Measurements from ENCODE around the gene HIPK1.

The HIPK1 gene

GRCh38 chr1:113917400-113918082 lies 11.6 kb upstream of the HIPK1 start:
- no peak for DNase-seq (ENCODE audit: low read depth in 1 of 2, low spot score in 1 of 2)
- Histone ChIP-seq H3K27me3 (ENCODE audit: insufficient read depth, poor library complexity, severe bottlenecking) (no peaks in the 10 kb centered on the region), H3K27ac (replicated peaks) (no peak overlapping the region), H3K4me3 (replicated peaks; ENCODE audit: insufficient read depth, low read length) (no peak overlapping the region)
- TF ChIP-seq, protein P1, sequence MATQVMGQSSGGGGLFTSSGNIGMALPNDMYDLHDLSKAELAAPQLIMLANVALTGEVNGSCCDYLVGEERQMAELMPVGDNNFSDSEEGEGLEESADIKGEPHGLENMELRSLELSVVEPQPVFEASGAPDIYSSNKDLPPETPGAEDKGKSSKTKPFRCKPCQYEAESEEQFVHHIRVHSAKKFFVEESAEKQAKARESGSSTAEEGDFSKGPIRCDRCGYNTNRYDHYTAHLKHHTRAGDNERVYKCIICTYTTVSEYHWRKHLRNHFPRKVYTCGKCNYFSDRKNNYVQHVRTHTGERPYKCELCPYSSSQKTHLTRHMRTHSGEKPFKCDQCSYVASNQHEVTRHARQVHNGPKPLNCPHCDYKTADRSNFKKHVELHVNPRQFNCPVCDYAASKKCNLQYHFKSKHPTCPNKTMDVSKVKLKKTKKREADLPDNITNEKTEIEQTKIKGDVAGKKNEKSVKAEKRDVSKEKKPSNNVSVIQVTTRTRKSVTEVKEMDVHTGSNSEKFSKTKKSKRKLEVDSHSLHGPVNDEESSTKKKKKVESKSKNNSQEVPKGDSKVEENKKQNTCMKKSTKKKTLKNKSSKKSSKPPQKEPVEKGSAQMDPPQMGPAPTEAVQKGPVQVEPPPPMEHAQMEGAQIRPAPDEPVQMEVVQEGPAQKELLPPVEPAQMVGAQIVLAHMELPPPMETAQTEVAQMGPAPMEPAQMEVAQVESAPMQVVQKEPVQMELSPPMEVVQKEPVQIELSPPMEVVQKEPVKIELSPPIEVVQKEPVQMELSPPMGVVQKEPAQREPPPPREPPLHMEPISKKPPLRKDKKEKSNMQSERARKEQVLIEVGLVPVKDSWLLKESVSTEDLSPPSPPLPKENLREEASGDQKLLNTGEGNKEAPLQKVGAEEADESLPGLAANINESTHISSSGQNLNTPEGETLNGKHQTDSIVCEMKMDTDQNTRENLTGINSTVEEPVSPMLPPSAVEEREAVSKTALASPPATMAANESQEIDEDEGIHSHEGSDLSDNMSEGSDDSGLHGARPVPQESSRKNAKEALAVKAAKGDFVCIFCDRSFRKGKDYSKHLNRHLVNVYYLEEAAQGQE (IDR thresholded peaks at IDR 0.05; ENCODE audit: insufficient replicate concordance, low read depth): no peak
- TF ChIP-seq POLR2AphosphoS5 (IDR thresholded peaks at IDR 0.05; ENCODE audit: low read depth) (no peak), SPI1 (IDR thresholded peaks at IDR 0.05; ENCODE audit: borderline replicate concordance, low read depth) (no peak), CTCF (IDR thresholded peaks at IDR 0.05; ENCODE audit: insufficient read depth, low read length) (no peak), GABPA (IDR thresholded peaks at IDR 0.05; ENCODE audit: low read depth) (no peak)

DNA sequence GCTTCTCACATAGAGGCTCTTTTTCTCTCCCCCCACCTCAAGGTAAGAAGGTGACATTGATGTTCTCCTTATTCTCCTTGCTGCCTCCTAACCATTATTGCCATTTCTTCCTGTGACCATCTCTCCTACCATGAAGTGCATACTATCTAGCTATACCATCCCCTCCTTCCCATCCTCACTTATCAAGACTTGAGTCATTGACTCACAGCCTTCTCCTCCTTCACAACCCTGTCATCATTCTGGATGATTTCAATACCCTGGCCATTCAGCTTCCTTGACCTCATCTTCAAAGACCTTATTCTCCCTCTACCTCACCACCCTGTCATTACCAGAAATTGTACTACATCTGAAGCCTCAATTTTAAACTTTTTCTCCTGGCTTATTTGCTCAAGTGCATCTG lies 10.9 kb upstream of the HIPK1 start:
- no peak for DNase-seq (ENCODE audit: low read depth in 1 of 2, low spot score in 1 of 2)
- TF ChIP-seq POLR2AphosphoS5 (IDR thresholded peaks at IDR 0.05; ENCODE audit: low read depth): no peak
- no peak for TF ChIP-seq CTCF (IDR thresholded peaks at IDR 0.05; ENCODE audit: insufficient read depth, low read length)
- no peak for TF ChIP-seq SPI1 (IDR thresholded peaks at IDR 0.05; ENCODE audit: borderline replicate concordance, low read depth)
- TF ChIP-seq, protein P1 (IDR thresholded peaks at IDR 0.05; ENCODE audit: insufficient replicate concordance, low read depth): no peak
- TF ChIP-seq GABPA (IDR thresholded peaks at IDR 0.05; ENCODE audit: low read depth): no peak
- no peak overlapping the region for H3K27ac ChIP-seq (replicated peaks)

DNA sequence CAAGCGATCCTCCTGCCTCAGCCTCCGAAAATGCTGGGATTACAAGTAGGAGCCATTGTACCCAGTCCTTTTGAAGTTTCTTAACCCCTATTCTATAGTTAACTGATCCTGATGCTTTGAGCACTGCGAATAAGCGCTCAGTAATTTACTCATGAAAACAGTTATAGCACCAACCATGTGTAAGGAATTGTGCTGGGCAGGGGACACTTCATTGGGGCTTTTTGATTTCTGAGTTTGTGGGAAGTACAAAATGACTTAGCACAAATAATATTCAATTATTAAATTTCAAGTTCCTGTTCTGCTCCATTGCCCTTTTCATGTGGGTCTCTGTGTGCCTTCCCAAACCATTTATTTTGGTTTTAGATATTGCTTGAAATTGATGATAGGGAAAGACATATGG lies 6.2 kb upstream of the HIPK1 start:
- H3K27ac ChIP-seq (replicated peaks): no peak overlapping the region
- no peaks in the 10 kb centered on the region for H3K27me3 ChIP-seq (ENCODE audit: insufficient read depth, poor library complexity, severe bottlenecking)
- DNase-seq (ENCODE audit: low read depth in 1 of 2, low spot score in 1 of 2): no peak
- TF ChIP-seq GABPA (IDR thresholded peaks at IDR 0.05; ENCODE audit: low read depth) (no peak), SPI1 (IDR thresholded peaks at IDR 0.05; ENCODE audit: borderline replicate concordance, low read depth) (no peak), POLR2AphosphoS5 (IDR thresholded peaks at IDR 0.05; ENCODE audit: low read depth) (no peak), CTCF (IDR thresholded peaks at IDR 0.05; ENCODE audit: insufficient read depth, low read length) (no peak)
- TF ChIP-seq, protein P1 (IDR thresholded peaks at IDR 0.05; ENCODE audit: insufficient replicate concordance, low read depth): no peak
- no peak overlapping the region for H3K4me3 ChIP-seq (replicated peaks; ENCODE audit: insufficient read depth, low read length)

More for the DNA sequence above, 10.9 kb upstream of the HIPK1 start:
- Histone ChIP-seq H3K27me3 (ENCODE audit: insufficient read depth, poor library complexity, severe bottlenecking) (no peaks in the 10 kb centered on the region), H3K4me3 (replicated peaks; ENCODE audit: insufficient read depth, low read length) (no peak overlapping the region)

Measured in HL-60 (cell line).